Prostate gland (tissue), 2 donors: ENCODE results near the gene CDK14.

Source experiments
- POLR2A ChIP-seq: fragments of 450-650 bp; IDR thresholded peaks from one replicate; pipeline ENCODE4 v1.6.1; 2016; ENCODE audit warnings: antibody characterized with exemption, mild to moderate bottlenecking
- TF ChIP-seq, protein P1 (sequence below), 4 experiments: fragments of 200-600 bp in 2 of 4; fragments of 450-650 bp in 2 of 4; sonication (generic) in 2 of 4; IDR thresholded peaks; 1 replicate in 3 of 4; 2 replicates in 1 of 4; pipeline ENCODE4 v1.5.1; 2016 to 2019; ENCODE audit warnings: antibody characterized with exemption in 4 of 4, mild to moderate bottlenecking in 2 of 4, moderate library complexity in 2 of 4

DNA sequence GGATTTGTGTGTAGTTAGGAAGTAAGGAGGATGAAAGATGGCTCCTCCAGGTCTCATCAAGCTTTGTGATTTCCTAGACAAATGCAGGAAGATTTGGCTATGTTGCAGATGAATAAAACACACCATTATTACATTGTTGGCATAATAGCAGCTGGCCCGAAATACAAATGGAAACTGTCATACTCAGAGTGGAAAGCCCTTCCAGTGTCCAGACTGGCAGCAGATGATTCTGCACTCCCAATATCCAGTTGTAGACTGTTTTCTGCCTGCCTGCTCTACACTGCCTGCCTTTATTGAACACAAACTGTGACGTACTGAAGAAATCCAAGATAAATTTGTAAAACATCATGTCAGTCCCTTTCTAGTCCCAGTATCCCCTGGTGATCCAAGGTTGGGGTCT is 568.4 kb downstream of the CDK14 start:
- TF ChIP-seq, protein P1, sequence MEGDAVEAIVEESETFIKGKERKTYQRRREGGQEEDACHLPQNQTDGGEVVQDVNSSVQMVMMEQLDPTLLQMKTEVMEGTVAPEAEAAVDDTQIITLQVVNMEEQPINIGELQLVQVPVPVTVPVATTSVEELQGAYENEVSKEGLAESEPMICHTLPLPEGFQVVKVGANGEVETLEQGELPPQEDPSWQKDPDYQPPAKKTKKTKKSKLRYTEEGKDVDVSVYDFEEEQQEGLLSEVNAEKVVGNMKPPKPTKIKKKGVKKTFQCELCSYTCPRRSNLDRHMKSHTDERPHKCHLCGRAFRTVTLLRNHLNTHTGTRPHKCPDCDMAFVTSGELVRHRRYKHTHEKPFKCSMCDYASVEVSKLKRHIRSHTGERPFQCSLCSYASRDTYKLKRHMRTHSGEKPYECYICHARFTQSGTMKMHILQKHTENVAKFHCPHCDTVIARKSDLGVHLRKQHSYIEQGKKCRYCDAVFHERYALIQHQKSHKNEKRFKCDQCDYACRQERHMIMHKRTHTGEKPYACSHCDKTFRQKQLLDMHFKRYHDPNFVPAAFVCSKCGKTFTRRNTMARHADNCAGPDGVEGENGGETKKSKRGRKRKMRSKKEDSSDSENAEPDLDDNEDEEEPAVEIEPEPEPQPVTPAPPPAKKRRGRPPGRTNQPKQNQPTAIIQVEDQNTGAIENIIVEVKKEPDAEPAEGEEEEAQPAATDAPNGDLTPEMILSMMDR (IDR thresholded peaks at IDR 0.05), result no peak
- TF ChIP-seq POLR2A, result no peak
